ENCODE results near the gene CDK6. TPM values are rescaled to one million over a fixed set of nuclear protein-coding genes. Genes with fewer than 3 reads are reported as not detected.

Gene CDK6
- polyA plus RNA-seq, 1 donor = 48.9 TPM

GRCh38 chr7:92708111-92709042, 128.0 kb downstream of the CDK6 start:
- DNase-seq = no peak

- DNase-seq = no peak
Measured at GRCh38 chr7:92707435-92707834, 128.9 kb downstream of the CDK6 start.

- no peak for DNase-seq
Measured at GRCh38 chr7:92706563-92706962, 129.8 kb downstream of the CDK6 start.

GRCh38 chr7:92705831-92706230, 130.5 kb downstream of the CDK6 start:
- no peak for DNase-seq

- no peak for DNase-seq
Measured at GRCh38 chr7:92704858-92705257, 131.5 kb downstream of the CDK6 start.

GRCh38 chr7:92702535-92702934, 133.8 kb downstream of the CDK6 start:
- DNase-seq = no peak

GRCh38 chr7:92699966-92700514, 136.3 kb downstream of the CDK6 start:
- DNase-seq = no peak

- no peak for DNase-seq
Measured at GRCh38 chr7:92699560-92699959, 136.8 kb downstream of the CDK6 start.

GRCh38 chr7:92698237-92698841, 138.0 kb downstream of the CDK6 start:
- peak; percentile 64 for DNase-seq

- DNase-seq = no peak
Measured at GRCh38 chr7:92697414-92697813, 139.0 kb downstream of the CDK6 start.

GRCh38 chr7:92697012-92697411, 139.4 kb downstream of the CDK6 start:
- no peak for DNase-seq

GRCh38 chr7:92696584-92696983, 139.8 kb downstream of the CDK6 start:
- DNase-seq = no peak

GRCh38 chr7:92695308-92696261, 140.8 kb downstream of the CDK6 start:
- peak; percentile 79 for DNase-seq

GRCh38 chr7:92694211-92694610, 142.2 kb downstream of the CDK6 start:
- no peak for DNase-seq

GRCh38 chr7:92693519-92693918, 142.9 kb downstream of the CDK6 start:
- no peak for DNase-seq

- DNase-seq = peak; percentile 55
Measured at GRCh38 chr7:92691578-92691977, 144.8 kb downstream of the CDK6 start.

GRCh38 chr7:92685136-92686042, 151.0 kb downstream of the CDK6 start:
- DNase-seq = no peak

- DNase-seq = no peak
Measured at GRCh38 chr7:92684274-92684673, 152.1 kb downstream of the CDK6 start.

GRCh38 chr7:92682903-92683539, 153.4 kb downstream of the CDK6 start:
- DNase-seq = no peak

GRCh38 chr7:92682330-92682729, 154.0 kb downstream of the CDK6 start:
- DNase-seq = no peak

All from left kidney (tissue), 2 donors.